OCI-LY1 (cell line): Measurements from ENCODE around the gene TMED6.

ENCODE experiments used
- H2AFZ ChIP-seq: fragments of 200-600 bp; sonication (generic), shearing (Covaris generic); 2 replicates; pipeline ENCODE4 v1.6.0; 2014; ENCODE audit warnings: antibody characterized with exemption, mild to moderate bottlenecking, low read length
- H3F3A ChIP-seq: fragments of 200-600 bp; sonication (generic), shearing (Covaris generic); 2 replicates; pipeline ENCODE4 v1.6.0; 2014; ENCODE audit warnings: mild to moderate bottlenecking, antibody characterized with exemption, low read length, moderate library complexity; ENCODE audit not compliant: insufficient read depth
- H3K27ac ChIP-seq: fragments of 200-600 bp; sonication (generic); 2 replicates; pipeline ENCODE4 v1.5.1; 2014; ENCODE audit warnings: low read length, mixed run types, mild to moderate bottlenecking, low read depth; ENCODE audit not compliant: poor library complexity, severe bottlenecking
- H3K27me3 ChIP-seq: fragments of 200-600 bp; sonication (generic); 2 replicates; pipeline ENCODE4 v1.6.0; 2014; ENCODE audit warnings: antibody characterized with exemption, mild to moderate bottlenecking, low read length, moderate library complexity; ENCODE audit not compliant: insufficient read depth
- H3K36me3 ChIP-seq: fragments of 200-600 bp; sonication (generic); 2 replicates; pipeline ENCODE4 v1.6.1; 2014; ENCODE audit warnings: mild to moderate bottlenecking, antibody characterized with exemption, low read length, moderate library complexity, mixed read lengths; ENCODE audit not compliant: insufficient read depth
- H3K4me1 ChIP-seq: fragments of 200-600 bp; sonication (generic); 2 replicates; pipeline ENCODE4 v1.5.1; 2014; ENCODE audit warnings: mild to moderate bottlenecking, low read length, moderate library complexity; ENCODE audit not compliant: insufficient read depth, severe bottlenecking
- H3K4me2 ChIP-seq: fragments of 200-600 bp; sonication (generic), shearing (Covaris generic); 2 replicates; pipeline ENCODE4 v1.6.1; 2014; ENCODE audit warnings: low read length
- H3K4me3 ChIP-seq: fragments of 200-600 bp; sonication (generic); 2 replicates; pipeline ENCODE4 v1.5.1; 2014; ENCODE audit warnings: low read length, low read depth, mild to moderate bottlenecking, mixed read lengths; ENCODE audit not compliant: poor library complexity, severe bottlenecking
- H3K79me2 ChIP-seq: fragments of 200-600 bp; shearing (Covaris generic); 2 replicates; pipeline ENCODE4 v1.6.1; 2016; ENCODE audit warnings: mixed run types, low read length, mixed read lengths; ENCODE audit not compliant: insufficient read depth
- H3K9ac ChIP-seq: fragments of 200-600 bp; sonication (generic), shearing (Covaris generic); 2 replicates; pipeline ENCODE4 v1.6.1; 2014; ENCODE audit warnings: mild to moderate bottlenecking, low read length, mixed read lengths
- H3K9me2 ChIP-seq: fragments of 200-600 bp; sonication (generic), shearing (Covaris generic); 2 replicates; pipeline ENCODE4 v1.6.1; 2014; ENCODE audit warnings: low read depth, mild to moderate bottlenecking, low read length, mixed read lengths
- H3K9me3 ChIP-seq: fragments of 200-600 bp; shearing (Covaris generic); 2 replicates; pipeline ENCODE4 v1.6.1; 2014; ENCODE audit warnings: low read length, mixed read lengths
- H4K20me1 ChIP-seq: fragments of 200-600 bp; sonication (generic), shearing (Covaris generic); 2 replicates; pipeline ENCODE4 v1.6.0; 2016; ENCODE audit warnings: mild to moderate bottlenecking, low read length; ENCODE audit not compliant: insufficient read depth
- CTCF ChIP-seq: fragments of 200-600 bp; sonication (generic), shearing (Covaris generic); IDR thresholded peaks from 2 replicates; pipeline ENCODE4 v1.5.1; 2017; ENCODE audit warnings: mild to moderate bottlenecking, antibody characterized with exemption, low read length, moderate library complexity, mixed read lengths
- EZH2 ChIP-seq: fragments of 200-600 bp; sonication (generic), shearing (Covaris generic); IDR thresholded peaks from 2 replicates; pipeline ENCODE4 v1.8.0; 2017; ENCODE audit warnings: borderline replicate concordance, mixed run types, mild to moderate bottlenecking, antibody characterized with exemption, low read length, moderate library complexity, mixed read lengths

Gene TMED6

DNA sequence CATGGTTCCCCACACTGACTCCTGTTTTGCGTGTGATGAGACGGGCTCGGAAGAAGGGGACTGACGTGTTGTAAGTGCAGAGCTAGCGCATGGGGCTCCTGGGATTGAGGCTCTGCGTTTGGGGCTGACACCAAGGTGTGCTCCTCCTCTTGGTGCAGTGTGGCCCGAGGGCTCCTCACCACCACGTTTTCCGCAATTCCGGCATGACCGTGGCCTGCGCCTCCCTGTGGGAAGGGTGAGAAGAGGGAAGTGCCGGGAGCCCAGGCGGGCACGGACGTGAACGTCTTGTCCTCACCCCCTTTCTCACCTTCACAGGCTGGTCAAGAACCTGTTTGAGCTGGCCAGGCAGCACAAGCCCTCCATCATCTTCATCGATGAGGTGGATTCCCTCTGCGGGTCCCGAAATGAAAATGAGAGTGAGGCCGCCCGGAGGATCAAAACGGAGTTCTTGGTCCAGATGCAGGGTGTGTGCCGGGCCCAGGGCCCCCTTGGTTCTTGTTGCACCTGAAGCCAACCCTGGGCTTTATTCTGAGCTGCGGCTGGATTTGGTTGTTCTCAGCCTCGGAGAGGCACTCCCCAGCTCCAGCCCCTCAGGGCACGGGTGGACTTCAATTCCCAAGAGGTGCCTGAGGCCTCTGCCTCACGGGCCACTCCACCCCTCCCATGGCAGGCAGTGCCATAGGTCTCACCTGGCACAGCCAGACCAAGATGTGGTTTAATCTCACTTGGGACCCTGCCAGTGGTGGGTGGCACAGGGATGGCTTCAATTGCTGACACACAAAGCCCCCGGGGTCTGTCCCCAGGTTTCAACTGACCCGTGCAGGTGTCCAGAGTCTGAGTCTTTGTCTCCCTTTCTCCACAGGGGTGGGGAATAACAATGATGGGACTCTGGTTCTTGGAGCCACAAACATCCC lies 31.5 kb downstream of the TMED6 start:
- peaks cover 6% of the 10 kb centered on the region for H3K79me2 ChIP-seq
- H3K9me2 ChIP-seq, result no peaks in the 10 kb centered on the region
- no peak overlapping the region for H3K27ac ChIP-seq

GRCh38 chr16:69319381-69319780 lies 32.2 kb downstream of the TMED6 start:
- H3K4me1 ChIP-seq, result no peaks in the 10 kb centered on the region
- H3K36me3 ChIP-seq, result peaks cover 91% of the 10 kb centered on the region
- no peaks in the 10 kb centered on the region for H4K20me1 ChIP-seq
- no peak overlapping the region for H2AFZ ChIP-seq
- H3K9me3 ChIP-seq, result no peaks in the 10 kb centered on the region
- H3K27me3 ChIP-seq, result no peaks in the 10 kb centered on the region
- H3K4me3 ChIP-seq, result no peak overlapping the region
- TF ChIP-seq EZH2 (no peak), CTCF (no peak)
- no peaks in the 10 kb centered on the region for H3K79me2 ChIP-seq
- no peaks in the 10 kb centered on the region for H3K9me2 ChIP-seq
- H3K4me2 ChIP-seq, result no peak overlapping the region
- H3F3A ChIP-seq, result no peaks in the 10 kb centered on the region
- no peak overlapping the region for H3K27ac ChIP-seq
- no peak overlapping the region for H3K9ac ChIP-seq

More for the DNA sequence above, 31.5 kb downstream of the TMED6 start:
- Histone ChIP-seq H4K20me1 (no peaks in the 10 kb centered on the region), H2AFZ (no peak overlapping the region), H3K4me1 (no peaks in the 10 kb centered on the region), H3K9me3 (no peaks in the 10 kb centered on the region), H3K4me3 (no peak overlapping the region), H3K27me3 (no peaks in the 10 kb centered on the region), H3F3A (no peaks in the 10 kb centered on the region), H3K9ac (no peak overlapping the region), H3K4me2 (no peak overlapping the region), H3K36me3 (peaks cover 94% of the 10 kb centered on the region)
- TF ChIP-seq CTCF, result no peak
- no peak for TF ChIP-seq EZH2

DNA sequence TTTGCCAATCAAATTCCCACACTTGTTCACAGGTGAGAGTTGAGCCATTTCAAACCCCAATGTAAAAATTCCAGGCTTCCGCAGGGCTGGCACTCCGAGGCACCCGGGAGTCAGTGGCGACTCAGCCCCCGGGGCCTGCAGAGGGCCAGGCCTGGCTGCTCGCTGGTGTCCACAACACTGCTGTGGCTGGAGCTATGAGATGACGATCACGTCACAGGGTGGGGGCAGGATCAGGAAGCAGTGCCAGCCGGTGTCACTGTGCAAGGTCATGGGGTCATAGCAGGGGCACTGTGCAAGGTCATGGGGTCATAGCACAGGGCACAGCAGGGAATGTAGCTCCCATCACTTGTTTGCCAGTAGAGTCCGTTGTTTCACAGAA lies 32.7 kb downstream of the TMED6 start:
- TF ChIP-seq CTCF (no peak), EZH2 (no peak)
- Histone ChIP-seq H3K4me1 (no peaks in the 10 kb centered on the region), H3K27ac (no peak overlapping the region), H3K9ac (no peak overlapping the region), H3K27me3 (no peaks in the 10 kb centered on the region), H3F3A (no peaks in the 10 kb centered on the region), H3K36me3 (peaks cover 90% of the 10 kb centered on the region), H3K9me2 (no peaks in the 10 kb centered on the region), H3K9me3 (no peaks in the 10 kb centered on the region), H3K4me2 (no peak overlapping the region), H4K20me1 (no peaks in the 10 kb centered on the region), H3K79me2 (no peaks in the 10 kb centered on the region), H3K4me3 (no peak overlapping the region), H2AFZ (no peak overlapping the region)
